Measurements from ENCODE around the gene LIN54. TPM values are rescaled to one million over a fixed set of nuclear protein-coding genes. Genes with fewer than 3 reads are reported as not detected.
"Not testable (repeated sequence)": the region's sequence is repeated elsewhere in the genome, so short reads cannot be mapped to it uniquely, and the experiment has no call there.

The LIN54 gene
- total RNA-seq, 2 experiments from 2014 or later = 36.3 to 38.6 TPM

GRCh38 chr4:82954212-82954611, 56.4 kb downstream of the LIN54 start:
- peaks cover 32% of the 10 kb centered on the region for H3K36me3 Mint-ChIP-seq
- H3K27ac Mint-ChIP-seq = no peak overlapping the region
- no peak for DNase-seq
- no peak overlapping the region for H3K4me3 Mint-ChIP-seq
- ATAC-seq = no peak
- H3K9me3 Mint-ChIP-seq (ENCODE audit: low read depth) = no peaks in the 10 kb centered on the region
- CTCF ChIA-PET = no interaction called here
- H3K27me3 Mint-ChIP-seq = no peaks in the 10 kb centered on the region
- H3K4me1 Mint-ChIP-seq = peaks cover 12% of the 10 kb centered on the region

- DNase-seq (no peak), ATAC-seq (no peak)
- Mint-ChIP-seq H3K4me3 (no peak overlapping the region), H3K9me3 (ENCODE audit: low read depth) (no peaks in the 10 kb centered on the region), H3K27me3 (no peaks in the 10 kb centered on the region), H3K27ac (no peak overlapping the region), H3K4me1 (no peaks in the 10 kb centered on the region), H3K36me3 (peaks cover 35% of the 10 kb centered on the region)
- CTCF ChIA-PET = interaction anchor here (0.6 to 1.1 kb wide), 2 partner anchors 35 to 38 kb away, joined by 3 read pairs; no protein-coding TSS in a partner anchor
Measured at GRCh38 chr4:82951196-82951595, 59.4 kb downstream of the LIN54 start.

- Mint-ChIP-seq H3K36me3 (peaks cover 36% of the 10 kb centered on the region), H3K9me3 (ENCODE audit: low read depth) (no peaks in the 10 kb centered on the region), H3K27me3 (no peaks in the 10 kb centered on the region), H3K4me3 (no peak overlapping the region), H3K27ac (no peak overlapping the region), H3K4me1 (no peaks in the 10 kb centered on the region)
- ATAC-seq = no peak
- CTCF ChIA-PET = no interaction called here
- DNase-seq = no peak
Measured at GRCh38 chr4:82948647-82949204, 61.9 kb downstream of the LIN54 start.

GRCh38 chr4:82947498-82947897, 63.1 kb downstream of the LIN54 start:
- Mint-ChIP-seq H3K9me3 (ENCODE audit: low read depth) (no peaks in the 10 kb centered on the region), H3K4me1 (peaks cover 2% of the 10 kb centered on the region), H3K36me3 (peaks cover 36% of the 10 kb centered on the region), H3K27ac (no peak overlapping the region), H3K27me3 (no peaks in the 10 kb centered on the region), H3K4me3 (no peak overlapping the region)
- no peak for DNase-seq
- CTCF ChIA-PET = no interaction called here
- no peak for ATAC-seq

- Mint-ChIP-seq H3K36me3 (peaks cover 49% of the 10 kb centered on the region), H3K27ac (no peak overlapping the region), H3K4me1 (peaks cover 2% of the 10 kb centered on the region), H3K9me3 (ENCODE audit: low read depth) (no peaks in the 10 kb centered on the region), H3K27me3 (no peaks in the 10 kb centered on the region), H3K4me3 (no peak overlapping the region)
- DNase-seq (no peak), ATAC-seq (no peak)
- CTCF ChIA-PET = interaction anchor here (1.9 kb wide), 1 partner anchor 28 kb away, joined by 7 read pairs; no protein-coding TSS in a partner anchor
Measured at GRCh38 chr4:82939414-82939813, 71.2 kb downstream of the LIN54 start.

GRCh38 chr4:82934441-82934840, 76.2 kb downstream of the LIN54 start:
- CTCF ChIA-PET = interaction anchor here (1.0 kb wide), 1 partner anchor 82 kb away, joined by 3 read pairs; no protein-coding TSS in a partner anchor
- no peak overlapping the region for H3K4me3 Mint-ChIP-seq
- peaks cover 58% of the 10 kb centered on the region for H3K36me3 Mint-ChIP-seq
- H3K27me3 Mint-ChIP-seq = no peaks in the 10 kb centered on the region
- no peaks in the 10 kb centered on the region for H3K9me3 Mint-ChIP-seq (ENCODE audit: low read depth)
- H3K4me1 Mint-ChIP-seq = no peaks in the 10 kb centered on the region
- no peak overlapping the region for H3K27ac Mint-ChIP-seq
- DNase-seq (no peak), ATAC-seq (no peak)

GRCh38 chr4:82930848-82931755, 79.5 kb downstream of the LIN54 start:
- ATAC-seq (no peak), DNase-seq (no peak)
- Mint-ChIP-seq H3K36me3 (peaks cover 53% of the 10 kb centered on the region), H3K27me3 (no peaks in the 10 kb centered on the region), H3K27ac (no peak overlapping the region), H3K9me3 (ENCODE audit: low read depth) (no peaks in the 10 kb centered on the region), H3K4me3 (no peak overlapping the region), H3K4me1 (no peaks in the 10 kb centered on the region)
- CTCF ChIA-PET = no interaction called here

- no peaks in the 10 kb centered on the region for H3K4me1 Mint-ChIP-seq
- CTCF ChIA-PET = interaction anchor here (1.0 kb wide), 1 partner anchor 113 kb away, joined by 3 read pairs; the partner anchor contains the start of gene COPS4
Measured at GRCh38 chr4:82921795-82922194, 88.8 kb downstream of the LIN54 start.

GRCh38 chr4:82919386-82919785, 91.2 kb downstream of the LIN54 start:
- Mint-ChIP-seq H3K27me3 (no peaks in the 10 kb centered on the region), H3K4me3 (no peak overlapping the region), H3K36me3 (peaks cover 5% of the 10 kb centered on the region), H3K4me1 (no peaks in the 10 kb centered on the region), H3K9me3 (ENCODE audit: low read depth) (no peaks in the 10 kb centered on the region), H3K27ac (no peak overlapping the region)
- CTCF ChIA-PET = no interaction called here
- ATAC-seq (no peak), DNase-seq (no peak)

More at GRCh38 chr4:82921795-82922194, 88.8 kb downstream of the LIN54 start:
- Mint-ChIP-seq H3K36me3 (peaks cover 5% of the 10 kb centered on the region), H3K4me3 (no peak overlapping the region), H3K9me3 (ENCODE audit: low read depth) (no peaks in the 10 kb centered on the region), H3K27ac (no peak overlapping the region), H3K27me3 (no peaks in the 10 kb centered on the region)
- DNase-seq (no peak), ATAC-seq (no peak)

GRCh38 chr4:82918091-82918490, 92.5 kb downstream of the LIN54 start:
- Mint-ChIP-seq H3K9me3 (ENCODE audit: low read depth) (no peaks in the 10 kb centered on the region), H3K27me3 (no peaks in the 10 kb centered on the region), H3K4me1 (no peaks in the 10 kb centered on the region), H3K27ac (no peak overlapping the region), H3K36me3 (peaks cover 9% of the 10 kb centered on the region), H3K4me3 (no peak overlapping the region)
- ATAC-seq (no peak), DNase-seq (no peak)
- CTCF ChIA-PET = no interaction called here

- H3K4me1 Mint-ChIP-seq; H3K4me3 Mint-ChIP-seq; H3K27ac Mint-ChIP-seq; DNase-seq; CTCF ChIA-PET; ATAC-seq; H3K9me3 Mint-ChIP-seq (ENCODE audit: low read depth); H3K27me3 Mint-ChIP-seq: not testable (repeated sequence)
- peaks cover 14% of the 10 kb centered on the region for H3K36me3 Mint-ChIP-seq
Measured at GRCh38 chr4:82913968-82914367, 96.7 kb downstream of the LIN54 start.

GRCh38 chr4:82913305-82913704, 97.3 kb downstream of the LIN54 start:
- ATAC-seq (no peak), DNase-seq (no peak)
- H3K27ac Mint-ChIP-seq = no peak overlapping the region
- H3K27me3 Mint-ChIP-seq = no peaks in the 10 kb centered on the region
- peaks cover 14% of the 10 kb centered on the region for H3K36me3 Mint-ChIP-seq
- H3K4me3 Mint-ChIP-seq = no peak overlapping the region
- CTCF ChIA-PET = no interaction called here
- H3K9me3 Mint-ChIP-seq (ENCODE audit: low read depth) = no peaks in the 10 kb centered on the region
- no peaks in the 10 kb centered on the region for H3K4me1 Mint-ChIP-seq

GRCh38 chr4:82909326-82909725, 101.3 kb downstream of the LIN54 start:
- Mint-ChIP-seq H3K27me3 (peaks cover 11% of the 10 kb centered on the region), H3K9me3 (ENCODE audit: low read depth) (no peaks in the 10 kb centered on the region), H3K4me1 (peaks cover 12% of the 10 kb centered on the region), H3K27ac (no peak overlapping the region), H3K4me3 (no peak overlapping the region), H3K36me3 (peaks cover 17% of the 10 kb centered on the region)
- ATAC-seq (no peak), DNase-seq (no peak)
- CTCF ChIA-PET = no interaction called here

GRCh38 chr4:82906469-82906868, 104.2 kb downstream of the LIN54 start:
- Mint-ChIP-seq H3K27me3 (peaks cover 13% of the 10 kb centered on the region), H3K4me1 (peaks cover 27% of the 10 kb centered on the region), H3K27ac (no peak overlapping the region), H3K36me3 (peaks cover 13% of the 10 kb centered on the region), H3K4me3 (no peak overlapping the region), H3K9me3 (ENCODE audit: low read depth) (no peaks in the 10 kb centered on the region)
- ATAC-seq = no peak
- CTCF ChIA-PET = no interaction called here
- DNase-seq = no peak

Data from activated CD8-positive, alpha-beta memory T cell treated with anti-CD3 and anti-CD28 coated beads, Interleukin-2, amount 10 ng/mL, durations not matched to agents 7 days and 5 days (primary cell).